Retinal pigment epithelial cell (primary cell): ENCODE data around the gene TMEM161A.

Experiments used
- DNase-seq: peaks from one replicate; pipeline ENCODE4 v3.0.0-alpha.2; 2010; ENCODE audit warnings: low read depth
- H3K4me3 ChIP-seq: 2 replicates; pipeline ENCODE4 v1.5.1; 2011; ENCODE audit warnings: mild to moderate bottlenecking, low read length, control low read depth, moderate library complexity
- CTCF ChIP-seq: conservative IDR thresholded peaks from 2 replicates; pipeline ENCODE4 v1.5.1; 2011; ENCODE audit warnings: low read depth, low read length, control low read depth, inconsistent platforms

Gene TMEM161A

GRCh38 chr19:19074196-19074882 is 63.9 kb downstream of the TMEM161A start:
- no peak for TF ChIP-seq CTCF
- H3K4me3 ChIP-seq = no peak overlapping the region
- no peak for DNase-seq

DNA sequence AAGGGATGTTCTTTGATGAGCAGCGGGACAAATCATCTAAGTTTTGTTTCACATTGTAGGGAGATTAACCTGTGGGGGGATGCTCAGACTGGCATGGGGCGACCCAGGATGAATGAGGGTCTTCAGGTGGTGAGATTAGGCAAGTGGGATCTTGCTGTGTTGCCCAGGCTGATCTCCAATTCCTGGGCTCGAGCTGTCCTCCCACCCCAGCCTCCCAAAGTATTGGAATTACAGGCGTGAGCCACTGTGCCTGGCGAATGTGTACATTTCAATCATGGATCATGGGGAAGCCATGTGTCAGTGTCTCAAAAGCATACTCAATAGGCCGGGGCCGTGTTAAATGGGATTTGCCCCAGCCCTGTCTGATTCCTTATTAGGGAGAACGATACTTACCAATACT is 66.4 kb downstream of the TMEM161A start:
- no peak overlapping the region for H3K4me3 ChIP-seq
- no peak for DNase-seq
- TF ChIP-seq CTCF = no peak
